Measurements from ENCODE around the gene ZNF768.
"Not testable (repeated sequence)": the region's sequence is repeated elsewhere in the genome, so short reads cannot be mapped to it uniquely, and the experiment has no call there.

ZNF768 gene

DNA sequence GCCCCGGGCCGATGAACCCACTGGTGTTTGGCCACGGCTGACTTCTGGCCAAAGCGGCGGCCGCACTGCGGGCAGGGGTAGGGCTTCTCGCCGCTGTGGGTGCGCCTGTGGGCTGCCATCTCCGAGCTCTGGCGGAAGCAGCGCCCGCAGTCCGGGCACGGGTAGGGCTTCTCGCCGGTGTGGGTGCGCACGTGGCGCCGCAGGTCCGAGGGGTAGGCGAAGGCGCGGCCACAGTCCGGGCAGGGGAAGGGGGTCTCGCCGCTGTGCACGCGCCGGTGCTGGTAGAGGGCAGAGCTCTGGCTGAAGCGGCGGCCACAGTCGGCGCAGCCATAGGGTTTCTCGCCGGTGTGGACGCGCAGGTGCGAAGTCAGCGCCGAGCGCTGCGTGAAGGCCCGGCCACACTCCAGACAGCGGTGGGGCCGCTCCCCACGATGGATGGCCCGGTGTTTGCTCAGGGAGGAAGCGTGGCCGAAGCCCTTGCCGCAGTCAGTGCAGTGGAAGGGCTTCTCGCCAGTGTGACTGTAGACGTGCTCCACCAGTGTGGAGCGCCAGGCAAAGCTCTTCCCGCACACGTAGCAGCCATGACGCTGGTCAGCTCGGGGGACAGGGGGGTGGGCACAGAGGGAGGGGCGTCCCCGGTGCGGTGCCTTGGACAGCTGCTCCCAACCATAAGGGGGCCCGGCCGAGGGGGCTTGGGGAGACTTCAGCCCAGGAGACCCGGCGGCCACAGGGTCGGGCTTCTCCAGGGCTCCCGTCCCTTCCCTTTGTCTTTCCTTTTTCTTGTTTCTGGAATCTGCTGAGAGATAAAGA is 29.2 kb upstream of the ZNF768 start:
- DNase-seq (ENCODE audit: low read depth, low spot score), result no peak

- DNase-seq (ENCODE audit: low read depth, low spot score), result no peak
These were observed 28.4 kb upstream of the ZNF768 start for GRCh38 chr16:30554557-30555314.

DNA sequence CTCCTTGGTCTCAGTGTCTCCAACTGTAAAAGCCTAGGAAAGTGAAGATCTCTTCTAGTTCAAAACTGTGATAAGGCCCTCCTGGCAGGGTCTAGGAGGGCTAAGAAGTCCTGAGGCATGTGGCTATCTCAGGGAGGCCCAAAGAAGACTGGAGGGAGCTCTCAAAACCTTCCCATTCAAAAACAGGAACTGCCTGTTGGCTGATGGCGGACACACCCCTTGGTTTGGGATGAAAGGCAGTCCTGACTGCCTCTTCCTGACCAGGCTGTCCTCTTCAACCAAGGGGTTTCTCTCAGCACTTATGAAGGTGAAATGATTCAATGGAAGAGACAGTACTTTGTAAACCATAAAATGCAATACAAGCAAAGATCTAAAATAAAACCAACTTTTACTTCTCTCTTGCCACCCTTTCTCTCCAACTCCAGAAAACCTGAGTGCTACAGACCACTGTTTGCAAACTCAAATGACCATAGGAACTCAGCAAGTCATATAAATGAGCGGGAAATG is 27.1 kb upstream of the ZNF768 start:
- DNase-seq (ENCODE audit: low read depth, low spot score), result no peak

GRCh38 chr16:30552956-30553355 is 26.6 kb upstream of the ZNF768 start:
- DNase-seq (ENCODE audit: low read depth, low spot score), result no peak

- no peak for DNase-seq (ENCODE audit: low read depth, low spot score)
These were observed 25.4 kb upstream of the ZNF768 start for GRCh38 chr16:30551781-30552180.

- DNase-seq (ENCODE audit: low read depth, low spot score), result no peak
These were observed 22.3 kb upstream of the ZNF768 start for GRCh38 chr16:30548416-30549253.

GRCh38 chr16:30546115-30546514 is 19.7 kb upstream of the ZNF768 start:
- DNase-seq (ENCODE audit: low read depth, low spot score), result no peak

DNA sequence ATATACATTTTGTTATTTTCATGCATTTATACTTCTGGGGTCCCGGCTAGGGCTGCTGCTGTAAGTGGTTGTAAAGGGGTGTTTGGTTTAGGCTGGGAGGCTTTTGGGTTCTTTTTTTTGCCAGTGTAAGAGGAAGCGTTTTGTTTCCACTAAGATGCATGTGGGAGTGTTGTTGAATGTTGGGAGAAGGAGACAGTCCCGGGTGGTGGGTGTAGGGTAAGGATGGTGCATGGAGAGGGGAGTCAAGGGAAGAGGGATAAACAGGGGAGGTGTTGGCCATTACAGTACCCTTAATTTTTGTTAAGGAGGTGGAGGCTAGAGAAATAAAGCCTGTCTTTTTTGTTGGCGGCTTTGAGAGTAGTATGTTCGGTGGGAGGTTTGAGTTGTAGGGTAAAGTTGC is 16.7 kb upstream of the ZNF768 start:
- no peak for DNase-seq (ENCODE audit: low read depth, low spot score)

- peak; percentile 55 for DNase-seq (ENCODE audit: low read depth, low spot score)
These were observed 15.3 kb upstream of the ZNF768 start for GRCh38 chr16:30541502-30542329.

- not testable (repeated sequence) for DNase-seq (ENCODE audit: low read depth, low spot score)
These were observed 14.6 kb upstream of the ZNF768 start for GRCh38 chr16:30540916-30541464.

- not testable (repeated sequence) for DNase-seq (ENCODE audit: low read depth, low spot score)
These were observed 13.7 kb upstream of the ZNF768 start for GRCh38 chr16:30539986-30540526.

DNA sequence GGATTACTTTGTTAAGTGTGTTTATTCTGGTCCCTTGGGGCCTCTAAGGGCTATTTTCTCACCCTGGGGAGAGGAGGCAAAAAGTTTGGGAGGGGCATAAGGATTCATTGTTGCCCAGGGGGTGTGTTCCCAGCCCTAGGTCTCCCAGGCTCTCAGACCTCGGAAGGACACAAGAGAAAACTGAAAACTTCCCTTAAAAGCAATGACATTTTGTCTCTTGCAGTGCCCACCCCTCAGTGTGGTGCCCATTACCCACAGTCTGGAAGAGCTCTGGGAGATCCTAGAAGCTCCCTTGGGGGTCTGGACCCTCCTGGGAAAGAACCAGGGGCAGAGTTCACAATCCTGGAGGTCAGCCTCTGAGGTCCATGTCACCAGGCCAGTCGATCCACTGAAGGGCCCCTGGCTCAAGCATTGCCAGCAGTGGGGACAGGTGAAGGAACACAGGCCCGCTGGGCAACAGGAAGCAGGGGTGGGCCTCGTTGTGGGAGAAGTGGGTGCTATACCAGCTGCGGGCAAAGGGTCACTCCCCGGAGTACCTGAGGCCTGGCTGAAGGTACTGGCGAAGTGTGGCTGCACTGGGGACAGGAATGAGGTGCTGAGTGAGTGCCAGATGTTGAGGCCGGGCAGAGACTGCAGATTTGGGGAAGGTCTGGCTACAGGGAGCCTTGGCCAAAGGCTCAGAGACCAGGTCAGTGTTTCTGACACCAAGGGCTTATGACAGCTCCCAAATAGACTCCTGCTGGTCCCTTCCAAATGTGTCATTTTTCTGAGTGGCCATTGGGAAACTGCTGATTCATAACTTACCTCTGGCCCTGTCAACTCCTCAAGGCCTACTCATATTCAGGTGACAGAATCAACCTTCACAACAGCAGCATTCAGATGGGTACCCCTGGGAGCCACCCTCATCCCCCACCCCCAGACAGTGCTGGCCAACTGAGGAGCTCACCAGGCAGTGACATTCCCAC is 12.9 kb upstream of the ZNF768 start:
- DNase-seq (ENCODE audit: low read depth, low spot score), result no peak

DNA sequence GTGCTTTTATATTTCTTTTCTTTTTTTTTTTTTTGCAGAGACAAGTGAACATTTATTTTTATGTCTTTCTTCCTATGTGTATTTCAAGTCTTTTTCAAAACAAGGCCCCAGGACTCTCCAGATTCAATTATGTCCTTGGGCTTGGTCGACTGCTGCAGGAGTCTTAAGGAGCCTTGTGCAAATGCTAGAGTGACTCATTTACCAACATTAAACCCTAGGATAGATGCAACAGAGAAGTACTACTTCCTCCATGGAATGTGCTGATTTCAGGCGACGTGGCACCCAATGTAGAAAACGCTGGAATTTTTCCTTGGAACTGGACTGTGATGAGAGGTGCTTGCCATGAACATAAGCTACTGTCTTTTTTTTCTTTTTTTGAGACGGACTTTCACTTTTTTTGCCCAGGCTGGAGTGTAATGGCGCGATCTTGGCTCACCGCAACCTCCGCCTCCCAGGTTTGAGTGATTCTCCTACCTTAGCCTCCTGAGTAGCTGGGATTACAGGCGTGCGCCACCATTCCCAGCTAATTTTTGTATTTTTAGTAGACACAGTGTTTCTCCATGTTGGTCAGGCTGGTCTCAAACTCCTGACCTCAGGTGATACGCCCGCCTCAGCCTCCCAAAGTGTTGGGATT is 10.1 kb upstream of the ZNF768 start:
- not testable (repeated sequence) for DNase-seq (ENCODE audit: low read depth, low spot score)

DNA sequence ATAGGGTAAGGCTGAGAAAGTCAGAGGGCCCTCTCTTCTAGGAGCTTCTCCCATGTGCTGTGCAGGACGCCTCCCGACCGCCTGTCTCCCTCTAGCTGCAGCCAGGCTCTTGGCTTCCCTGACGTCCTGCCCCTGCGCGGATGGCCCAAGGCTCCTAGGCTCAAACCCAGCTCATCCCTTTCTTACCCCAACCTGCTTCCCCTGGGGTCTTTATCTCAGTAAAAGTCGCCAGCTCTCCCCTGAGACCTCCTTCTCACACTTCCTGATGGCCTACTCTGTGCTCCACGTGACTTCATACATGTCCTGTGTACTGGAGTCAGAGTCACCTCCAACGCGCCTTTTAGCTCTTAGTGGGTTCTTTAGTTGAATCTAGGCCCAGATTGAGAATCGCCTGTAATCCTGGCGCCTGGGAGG is 9.4 kb upstream of the ZNF768 start:
- no peak for DNase-seq (ENCODE audit: low read depth, low spot score)

DNA sequence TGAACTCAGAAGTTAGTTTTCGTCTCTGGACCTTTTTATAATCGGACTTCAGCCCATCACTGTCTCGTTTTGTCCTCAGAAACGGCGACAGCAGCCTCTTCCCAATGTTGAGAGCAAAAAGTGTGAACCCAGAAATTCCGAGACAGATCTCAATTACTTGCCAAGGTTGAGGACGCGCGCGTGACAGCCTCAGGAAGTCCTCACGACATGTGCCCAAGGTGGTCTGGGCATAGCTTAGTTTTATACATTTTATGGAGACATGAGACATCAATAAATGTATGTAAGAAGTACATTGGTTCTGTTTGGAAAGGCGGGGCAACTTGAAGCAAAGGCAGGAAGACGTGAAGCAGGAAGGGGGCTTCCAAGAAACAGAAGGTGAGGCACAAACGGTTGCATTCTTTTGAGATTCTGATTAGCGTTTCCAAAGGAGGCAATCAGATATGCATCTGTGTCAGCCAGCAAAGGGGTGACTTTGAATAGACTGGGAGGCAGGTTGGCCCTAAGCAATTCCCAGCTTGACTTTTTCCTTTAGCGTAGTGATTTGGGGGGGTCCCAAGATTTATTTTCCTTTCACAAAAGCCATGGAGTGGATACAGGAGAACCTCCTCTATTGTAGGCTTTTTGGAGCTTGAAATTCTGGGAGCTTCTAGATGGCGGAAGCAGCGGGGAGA is 8.9 kb upstream of the ZNF768 start:
- no peak for DNase-seq (ENCODE audit: low read depth, low spot score)

- DNase-seq (ENCODE audit: low read depth, low spot score), result no peak
These were observed 8.2 kb upstream of the ZNF768 start, which contains the start of gene ZNF747 for GRCh38 chr16:30534368-30535105. Gene ZNF747, minus strand, starts transcription at chr16:30534858. Its CDS starts 179 bp downstream, at chr16:30534679.

DNA sequence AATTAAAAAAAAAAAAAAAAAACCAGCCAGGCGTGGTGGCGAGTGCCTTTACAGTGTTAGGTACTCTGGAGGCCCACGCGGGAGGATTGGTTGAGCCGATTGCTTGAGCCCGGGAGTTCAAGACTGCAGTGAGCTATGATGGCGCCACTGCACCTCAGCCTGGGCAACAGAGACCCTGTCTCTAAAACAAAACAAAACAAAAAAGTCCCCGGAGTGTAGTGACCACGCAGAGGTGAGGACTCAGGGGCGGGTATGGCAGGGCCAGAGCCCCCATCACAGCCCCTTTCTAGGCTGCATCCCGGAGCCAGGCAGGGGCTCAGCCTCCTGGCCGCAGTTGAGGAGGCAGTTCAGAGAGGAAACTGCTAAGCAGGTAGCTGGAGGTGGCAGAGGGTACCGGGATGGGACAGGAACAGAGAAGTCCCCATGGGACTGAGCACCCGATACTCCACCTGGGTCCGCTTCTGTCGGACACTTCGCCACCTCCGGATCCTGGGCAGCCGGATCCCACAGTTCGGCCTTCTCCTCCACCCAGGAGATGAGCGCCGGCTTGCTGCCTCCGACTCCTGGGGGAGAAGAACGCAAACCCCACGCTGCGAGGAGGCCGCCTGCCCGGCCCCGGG is 7.5 kb upstream of the ZNF768 start:
- no peak for DNase-seq (ENCODE audit: low read depth, low spot score)
